GM21717 (cell line): ENCODE data around the gene SHC1.
A peak's percentile ranks its signal among the peaks of the same experiment; 100 is the strongest.
"Not testable (repeated sequence)": the region's sequence is repeated elsewhere in the genome, so short reads cannot be mapped to it uniquely, and the experiment has no call there.

Experiments used
- ATAC-seq: cut with Tn5 transposase; IDR thresholded peaks from one replicate; pipeline ENCODE4 v1.9.1; 2021; ENCODE audit warnings: mild to moderate bottlenecking, moderate library complexity; ENCODE audit not compliant: unreplicated experiment

Gene SHC1

GRCh38 chr1:154996966-154997701 lies 26.6 kb upstream of the SHC1 start:
- ATAC-seq: no peak

- ATAC-seq: not testable (repeated sequence)
These were observed 24.9 kb upstream of the SHC1 start for GRCh38 chr1:154995301-154995983.

- ATAC-seq: no peak
These were observed 24.0 kb upstream of the SHC1 start for GRCh38 chr1:154994591-154994990.

- no peak for ATAC-seq
These were observed 23.7 kb upstream of the SHC1 start for GRCh38 chr1:154994269-154994587.

GRCh38 chr1:154993572-154994268 lies 23.2 kb upstream of the SHC1 start, which contains the start of gene LENEP:
Gene LENEP (plus strand): TSS chr1:154993586. CDS start chr1:154993608, 22 bp downstream.
- ATAC-seq: no peak

GRCh38 chr1:154992721-154993571 lies 22.4 kb upstream of the SHC1 start:
- no peak for ATAC-seq

- no peak for ATAC-seq
These were observed 19.7 kb upstream of the SHC1 start for GRCh38 chr1:154990276-154990675.

GRCh38 chr1:154989195-154989860 lies 18.8 kb upstream of the SHC1 start:
- ATAC-seq: no peak

GRCh38 chr1:154988058-154988954 lies 17.8 kb upstream of the SHC1 start:
- ATAC-seq: no peak

GRCh38 chr1:154987326-154987725 lies 16.8 kb upstream of the SHC1 start:
- ATAC-seq: no peak

- not testable (repeated sequence) for ATAC-seq
These were observed 16.2 kb upstream of the SHC1 start for GRCh38 chr1:154986736-154987135.

- ATAC-seq: no peak
These were observed 13.4 kb upstream of the SHC1 start for GRCh38 chr1:154983776-154984466.

GRCh38 chr1:154982897-154983648 lies 12.5 kb upstream of the SHC1 start, which contains the start of gene FLAD1:
Gene FLAD1 (plus strand): TSS chr1:154983344. CDS start chr1:154983695, 351 bp downstream.
- ATAC-seq: peak; percentile 90

- no peak for ATAC-seq
These were observed 11.8 kb upstream of the SHC1 start for GRCh38 chr1:154982341-154982740.

GRCh38 chr1:154978360-154978759 lies 7.8 kb upstream of the SHC1 start:
- no peak for ATAC-seq

- ATAC-seq: not testable (repeated sequence)
These were observed 7.2 kb upstream of the SHC1 start for GRCh38 chr1:154977762-154978161.

GRCh38 chr1:154975409-154976059 lies 5.0 kb upstream of the SHC1 start:
- no peak for ATAC-seq
